HG03442 (cell line): ENCODE results near the gene KIF26B.
"Not testable (repeated sequence)": the region's sequence is repeated elsewhere in the genome, so short reads cannot be mapped to it uniquely, and the experiment has no call there.

Experiments used
- ATAC-seq: cut with Tn5 transposase; IDR thresholded peaks from one replicate; pipeline ENCODE4 v1.9.1; 2021; ENCODE audit warnings: mild to moderate bottlenecking, moderate library complexity; ENCODE audit not compliant: unreplicated experiment

The KIF26B gene

DNA sequence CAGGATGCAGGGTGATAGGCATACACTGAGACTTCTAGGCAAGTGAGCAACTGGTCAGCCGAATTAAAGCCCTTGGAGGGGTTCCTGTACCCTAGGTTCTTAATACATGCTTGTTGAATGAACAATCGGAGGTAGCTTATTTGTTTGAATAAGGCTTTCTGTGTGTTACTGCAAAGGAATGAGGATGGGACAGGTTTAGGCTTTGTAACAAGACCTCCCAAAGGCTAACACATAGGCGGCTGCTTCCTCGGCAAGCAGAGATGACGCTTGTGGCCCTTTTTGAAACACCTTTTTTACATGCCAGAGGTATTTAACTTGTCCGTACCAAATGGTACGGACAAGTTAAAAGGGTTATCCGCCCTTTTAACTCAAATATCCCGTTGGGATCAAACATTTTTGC, 511.6 kb downstream of the KIF26B start:
- no peak for ATAC-seq

GRCh38 chr1:245671349-245671748, 516.6 kb downstream of the KIF26B start:
- no peak for ATAC-seq

GRCh38 chr1:245671966-245672767, 517.4 kb downstream of the KIF26B start:
- no peak for ATAC-seq

DNA sequence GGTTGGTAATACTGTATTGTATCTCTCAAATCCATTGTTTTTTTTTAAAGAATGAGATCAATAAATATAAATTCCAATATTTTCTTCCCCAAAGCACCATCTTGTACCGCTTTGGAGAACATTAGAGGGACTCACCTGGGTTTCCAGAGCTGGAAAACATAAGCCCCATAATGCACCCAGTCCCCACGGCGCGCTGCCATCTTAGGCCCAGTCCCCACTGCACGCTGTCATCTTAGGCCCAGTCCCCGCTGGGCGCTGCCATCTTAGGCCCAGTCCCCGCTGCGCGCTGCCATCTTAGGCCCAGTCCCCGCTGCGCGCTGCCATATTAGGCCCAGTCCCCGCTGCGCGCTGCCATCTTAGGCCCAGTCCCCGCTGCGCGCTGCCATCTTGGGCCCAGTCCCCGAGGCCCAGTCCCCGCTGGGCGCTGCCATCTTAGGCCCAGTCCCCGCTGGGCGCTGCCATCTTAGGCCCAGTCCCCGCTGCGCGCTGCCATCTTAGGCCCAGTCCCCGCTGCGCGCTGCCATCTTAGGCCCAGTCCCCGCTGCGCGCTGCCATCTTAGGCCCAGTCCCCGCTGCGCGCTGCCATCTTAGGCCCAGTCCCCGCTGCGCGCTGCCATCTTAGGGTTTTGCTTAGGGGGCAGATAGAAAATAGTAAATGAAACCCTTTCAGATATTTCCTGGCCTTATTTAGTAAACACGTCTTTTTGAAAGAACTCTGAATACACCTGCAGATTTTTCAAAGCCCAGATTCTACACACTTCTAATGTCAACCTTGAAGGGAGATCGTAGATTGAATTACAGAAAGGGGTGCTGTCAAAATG, 518.3 kb downstream of the KIF26B start:
- not testable (repeated sequence) for ATAC-seq

- ATAC-seq, result peak; percentile 75
Measured at GRCh38 chr1:245673881-245674414, 519.2 kb downstream of the KIF26B start.

GRCh38 chr1:245677461-245678240, 522.9 kb downstream of the KIF26B start:
- no peak for ATAC-seq

- ATAC-seq, result no peak
Measured at GRCh38 chr1:245678860-245679411, 524.2 kb downstream of the KIF26B start.

- ATAC-seq, result no peak
Measured at GRCh38 chr1:245679821-245680780, 525.3 kb downstream of the KIF26B start.

GRCh38 chr1:245682638-245683628, 528.1 kb downstream of the KIF26B start:
- no peak for ATAC-seq

- ATAC-seq, result no peak
Measured at GRCh38 chr1:245683676-245684075, 528.9 kb downstream of the KIF26B start.

- ATAC-seq, result no peak
Measured at GRCh38 chr1:245684166-245684565, 529.4 kb downstream of the KIF26B start.

DNA sequence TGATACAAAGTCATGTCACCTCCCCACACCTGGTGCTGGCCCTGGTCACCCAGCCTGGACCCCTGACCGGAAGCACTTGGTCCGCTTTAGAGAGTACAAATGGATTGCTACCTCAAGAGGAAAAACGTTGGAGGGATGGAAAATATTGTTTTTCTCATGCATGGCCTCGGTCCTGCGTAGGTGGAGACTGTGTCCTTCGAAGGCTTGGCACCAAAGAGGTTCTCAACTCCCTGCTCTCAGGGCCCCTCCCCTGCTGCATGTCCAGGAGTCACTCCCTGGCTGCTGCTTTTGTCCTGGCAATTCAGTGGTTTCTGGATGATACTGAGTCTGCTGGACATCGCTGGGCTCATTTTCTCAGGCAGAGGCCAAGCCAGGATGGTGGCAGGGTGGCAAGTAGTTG, 529.8 kb downstream of the KIF26B start:
- ATAC-seq, result no peak

- ATAC-seq, result no peak
Measured at GRCh38 chr1:245685111-245685810, 530.5 kb downstream of the KIF26B start.

- no peak for ATAC-seq
Measured at GRCh38 chr1:245686006-245686405, 531.2 kb downstream of the KIF26B start.

GRCh38 chr1:245686446-245687030, 531.8 kb downstream of the KIF26B start:
- no peak for ATAC-seq

- ATAC-seq, result no peak
Measured at GRCh38 chr1:245687152-245687635, 532.4 kb downstream of the KIF26B start.
